ENCODE measurements around the gene DNASE1L1. TPM values are rescaled to one million over a fixed set of nuclear protein-coding genes. Genes with fewer than 3 reads are reported as not detected.

Gene DNASE1L1
- total RNA-seq, 1 experiment from 2014 or later, result 16.2 TPM

DNA sequence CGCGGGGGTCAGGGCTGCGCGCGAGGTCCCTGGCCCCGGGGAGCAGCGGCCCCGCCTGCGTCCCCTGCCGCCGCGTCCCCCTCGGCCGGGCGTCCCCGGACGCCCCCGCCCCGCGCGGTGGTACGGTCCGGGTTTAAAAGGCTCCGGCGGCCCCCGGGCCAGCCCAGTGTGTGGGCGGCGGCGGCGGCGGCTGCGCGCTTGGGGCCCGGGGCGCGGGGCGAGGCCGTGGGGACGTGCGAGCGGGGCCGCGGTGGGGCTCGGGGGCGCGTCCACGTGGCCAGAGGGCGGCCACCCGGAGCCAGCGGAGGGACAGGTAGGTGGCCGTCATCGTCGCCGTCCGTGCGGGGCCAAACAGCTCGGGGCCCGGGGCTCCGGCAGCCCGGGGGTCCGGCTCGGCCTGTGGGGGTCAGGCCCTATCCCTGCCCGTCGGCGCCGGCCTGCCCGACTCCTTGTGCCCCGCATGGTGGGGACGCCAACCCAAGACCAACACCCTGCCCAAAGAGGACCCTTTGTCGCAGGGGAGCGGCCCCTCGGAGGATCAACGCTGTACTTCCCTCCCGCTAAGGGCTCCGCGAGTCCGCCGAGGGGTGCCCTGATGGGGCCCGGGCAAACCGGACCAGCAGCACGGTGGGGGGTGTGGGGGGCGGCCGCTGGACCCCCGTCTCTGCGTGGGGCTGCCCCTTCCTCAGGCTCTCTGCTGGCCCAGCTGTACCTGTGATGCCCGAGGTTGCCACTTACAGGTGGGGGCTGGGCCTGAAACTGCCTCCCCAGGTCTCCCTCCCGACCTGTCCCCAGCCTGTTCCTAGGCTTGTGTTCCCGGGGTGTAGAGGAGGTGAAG is 49.3 kb upstream of the DNASE1L1 start, which contains the start of gene PLXNA3:
Gene PLXNA3, plus strand, starts transcription at position 166 of the 838 bp plus-strand sequence. CDS start 1,903 bp downstream, outside the sequence.
- Mint-ChIP-seq H3K27me3 (ENCODE audit: low read depth) (peaks cover 15% of the 10 kb centered on the region), H3K4me3 (peak within 1 kb of the TSS; percentile 84), H3K27ac (peak within 1 kb of the TSS; percentile 81; the same call in 1 of the 2 replicates), H3K9me3 (no peaks in the 10 kb centered on the region), H3K36me3 (0 out of 2 replicates have a peak, but pooled peaks cover under 1% of the 10 kb centered on the region), H3K4me1 (no peaks in the 10 kb centered on the region)
- POLR2A ChIA-PET, result interaction anchor here (0.6 to 0.8 kb wide), 2 partner anchors 87 to 89 kb away, joined by 3 read pairs; no protein-coding TSS in a partner anchor
- ATAC-seq (peak; percentile 61), DNase-seq (ENCODE audit: low spot score) (peak; percentile 47)
- CTCF ChIA-PET, result interaction anchor here (0.7 to 3.0 kb wide), 4 partner anchors 32 to 85 kb away, joined by 3 to 11 read pairs (median 3); partner anchors contain the start of gene SLC10A3
- TF ChIP-seq, protein P1, sequence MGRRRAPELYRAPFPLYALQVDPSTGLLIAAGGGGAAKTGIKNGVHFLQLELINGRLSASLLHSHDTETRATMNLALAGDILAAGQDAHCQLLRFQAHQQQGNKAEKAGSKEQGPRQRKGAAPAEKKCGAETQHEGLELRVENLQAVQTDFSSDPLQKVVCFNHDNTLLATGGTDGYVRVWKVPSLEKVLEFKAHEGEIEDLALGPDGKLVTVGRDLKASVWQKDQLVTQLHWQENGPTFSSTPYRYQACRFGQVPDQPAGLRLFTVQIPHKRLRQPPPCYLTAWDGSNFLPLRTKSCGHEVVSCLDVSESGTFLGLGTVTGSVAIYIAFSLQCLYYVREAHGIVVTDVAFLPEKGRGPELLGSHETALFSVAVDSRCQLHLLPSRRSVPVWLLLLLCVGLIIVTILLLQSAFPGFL (CRISPR knock-in tag; IDR thresholded peaks at IDR 0.05; ENCODE audit: borderline replicate concordance), result no peak
- TF ChIP-seq ZBTB21 (CRISPR knock-in tag; IDR thresholded peaks at IDR 0.05; ENCODE audit: borderline replicate concordance), result no peak
- TF ChIP-seq, protein P2, sequence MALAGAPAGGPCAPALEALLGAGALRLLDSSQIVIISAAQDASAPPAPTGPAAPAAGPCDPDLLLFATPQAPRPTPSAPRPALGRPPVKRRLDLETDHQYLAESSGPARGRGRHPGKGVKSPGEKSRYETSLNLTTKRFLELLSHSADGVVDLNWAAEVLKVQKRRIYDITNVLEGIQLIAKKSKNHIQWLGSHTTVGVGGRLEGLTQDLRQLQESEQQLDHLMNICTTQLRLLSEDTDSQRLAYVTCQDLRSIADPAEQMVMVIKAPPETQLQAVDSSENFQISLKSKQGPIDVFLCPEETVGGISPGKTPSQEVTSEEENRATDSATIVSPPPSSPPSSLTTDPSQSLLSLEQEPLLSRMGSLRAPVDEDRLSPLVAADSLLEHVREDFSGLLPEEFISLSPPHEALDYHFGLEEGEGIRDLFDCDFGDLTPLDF (CRISPR knock-in tag; IDR thresholded peaks at IDR 0.05), result no peak
- TF ChIP-seq ZNF423 (CRISPR knock-in tag; IDR thresholded peaks at IDR 0.05), result no peak
- TF ChIP-seq ZNF317 (CRISPR knock-in tag; IDR thresholded peaks at IDR 0.05; ENCODE audit: borderline replicate concordance, low read depth), result no peak
- TF ChIP-seq ZNF396 (CRISPR knock-in tag; IDR thresholded peaks at IDR 0.05; ENCODE audit: borderline replicate concordance), result no peak
- TF ChIP-seq, protein P3, sequence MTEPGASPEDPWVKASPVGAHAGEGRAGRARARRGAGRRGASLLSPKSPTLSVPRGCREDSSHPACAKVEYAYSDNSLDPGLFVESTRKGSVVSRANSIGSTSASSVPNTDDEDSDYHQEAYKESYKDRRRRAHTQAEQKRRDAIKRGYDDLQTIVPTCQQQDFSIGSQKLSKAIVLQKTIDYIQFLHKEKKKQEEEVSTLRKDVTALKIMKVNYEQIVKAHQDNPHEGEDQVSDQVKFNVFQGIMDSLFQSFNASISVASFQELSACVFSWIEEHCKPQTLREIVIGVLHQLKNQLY (CRISPR knock-in tag; IDR thresholded peaks at IDR 0.05), result no peak
- no peak for TF ChIP-seq CREM (CRISPR knock-in tag; IDR thresholded peaks at IDR 0.05)
- no peak for TF ChIP-seq ATF1 (CRISPR knock-in tag; IDR thresholded peaks at IDR 0.05)
- no peak; the same call in 1 of the 2 replicates for TF ChIP-seq SP1 (CRISPR knock-in tag; conservative IDR thresholded peaks at IDR 0.05)
- TF ChIP-seq, protein P4, sequence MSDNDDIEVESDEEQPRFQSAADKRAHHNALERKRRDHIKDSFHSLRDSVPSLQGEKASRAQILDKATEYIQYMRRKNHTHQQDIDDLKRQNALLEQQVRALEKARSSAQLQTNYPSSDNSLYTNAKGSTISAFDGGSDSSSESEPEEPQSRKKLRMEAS (CRISPR knock-in tag; IDR thresholded peaks at IDR 0.05), result no peak
- no peak for TF ChIP-seq TP53 (CRISPR knock-in tag; IDR thresholded peaks at IDR 0.05)
- TF ChIP-seq STAT6 (CRISPR knock-in tag; conservative IDR thresholded peaks at IDR 0.05; ENCODE audit: low read depth), result no peak
- TF ChIP-seq, protein P5, sequence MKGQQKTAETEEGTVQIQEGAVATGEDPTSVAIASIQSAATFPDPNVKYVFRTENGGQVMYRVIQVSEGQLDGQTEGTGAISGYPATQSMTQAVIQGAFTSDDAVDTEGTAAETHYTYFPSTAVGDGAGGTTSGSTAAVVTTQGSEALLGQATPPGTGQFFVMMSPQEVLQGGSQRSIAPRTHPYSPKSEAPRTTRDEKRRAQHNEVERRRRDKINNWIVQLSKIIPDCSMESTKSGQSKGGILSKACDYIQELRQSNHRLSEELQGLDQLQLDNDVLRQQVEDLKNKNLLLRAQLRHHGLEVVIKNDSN (CRISPR knock-in tag; IDR thresholded peaks at IDR 0.05), result no peak

- Mint-ChIP-seq H3K36me3 (peaks cover 3% of the 10 kb centered on the region; the same call in 1 of the 2 replicates), H3K4me1 (no peaks in the 10 kb centered on the region), H3K27ac (peak overlapping the region; percentile 81; the same call in 1 of the 2 replicates), H3K4me3 (peak overlapping the region; percentile 84), H3K27me3 (ENCODE audit: low read depth) (peaks cover 15% of the 10 kb centered on the region), H3K9me3 (no peaks in the 10 kb centered on the region)
- ATAC-seq (peak; percentile 77), DNase-seq (ENCODE audit: low spot score) (peak; percentile 71)
- ChIA-PET CTCF (interaction anchor here (0.7 to 3.0 kb wide), 3 partner anchors 33 to 84 kb away, joined by 3 to 11 read pairs (median 3); partner anchors contain the start of gene SLC10A3), POLR2A (interaction anchor here (0.6 to 0.8 kb wide), 2 partner anchors 86 to 88 kb away, joined by 3 read pairs; no protein-coding TSS in a partner anchor)
- TF ChIP-seq HMGA2 (CRISPR knock-in tag; IDR thresholded peaks at IDR 0.05) (no peak), NFE2L1 (CRISPR knock-in tag; IDR thresholded peaks at IDR 0.05) (no peak), TEAD4 (CRISPR knock-in tag; IDR thresholded peaks at IDR 0.05) (no peak), ATF6 (CRISPR knock-in tag; IDR thresholded peaks at IDR 0.05) (no peak), GABPB1 (CRISPR knock-in tag; IDR thresholded peaks at IDR 0.05) (no peak), SOX15 (CRISPR knock-in tag; IDR thresholded peaks at IDR 0.05) (no peak), MXD4 (CRISPR knock-in tag; IDR thresholded peaks at IDR 0.05; ENCODE audit: borderline replicate concordance) (no peak)
- TF ChIP-seq, protein P5 (CRISPR knock-in tag; IDR thresholded peaks at IDR 0.05), result no peak
- TF ChIP-seq, protein P4 (CRISPR knock-in tag; IDR thresholded peaks at IDR 0.05), result no peak
Measured at GRCh38 chrX:154457491-154458115, 48.5 kb upstream of the DNASE1L1 start.

Data from WTC11 (cell line).